Vagina (tissue), 2 donors: ENCODE data around the gene CYP46A1. TPM values are rescaled to one million over a fixed set of nuclear protein-coding genes. Genes with fewer than 3 reads are reported as not detected.
"Not testable (repeated sequence)": the region's sequence is repeated elsewhere in the genome, so short reads cannot be mapped to it uniquely, and the experiment has no call there.

Source experiments
- DNase-seq, 2 donors: peaks; one replicate each; pipeline ENCODE4 v3.0.0-alpha.2; 2017; ENCODE audit errors: extremely low spot score in 2 of 2
- H3K27ac ChIP-seq: fragments of 200-600 bp; sonication (generic); one replicate; pipeline ENCODE4 v1.5.1; 2019
- H3K27me3 ChIP-seq: fragments of 200-600 bp; sonication (generic); one replicate; pipeline ENCODE4 v1.5.1; 2019
- H3K36me3 ChIP-seq, 2 donors: fragments of 200-600 bp; sonication (generic); one replicate each; pipeline ENCODE4 v1.5.1; 2017 to 2019
- H3K4me1 ChIP-seq: fragments of 200-600 bp; sonication (generic); one replicate; pipeline ENCODE4 v1.5.1; 2019
- H3K4me3 ChIP-seq, 2 donors: fragments of 200-600 bp; sonication (generic); 1 replicate in 1 of 2; 2 replicates in 1 of 2; pipeline ENCODE4 v1.5.1; 2016 to 2019
- H3K9me3 ChIP-seq: fragments of 200-600 bp; sonication (generic); one replicate; pipeline ENCODE4 v1.5.1; 2019
- POLR2A ChIP-seq, 2 donors: fragments of 450-650 bp; IDR thresholded peaks; one replicate each; pipeline ENCODE4 v1.6.1; 2017; ENCODE audit warnings: antibody characterized with exemption in 2 of 2, mild to moderate bottlenecking in 2 of 2, moderate library complexity in 2 of 2
- POLR2AphosphoS5 ChIP-seq, 2 donors: sonication (generic); formaldehyde crosslinking; IDR thresholded peaks; one replicate each; pipeline ENCODE4 v1.9.0; 2017; ENCODE audit warnings: antibody characterized with exemption in 2 of 2, mild to moderate bottlenecking in 2 of 2, low read depth in 1 of 2; ENCODE audit not compliant: insufficient read depth in 1 of 2
- intact Hi-C: fragments of 100-400 bp; cut with DNase I; formaldehyde crosslinking; loops from one replicate; pipeline ENCODE4 v1.15.1; 2023
- total RNA-seq: library from RNA; depleted of rRNA; stranded (reverse); fragments of >200 nt; gene quantifications from one replicate; pipeline ENCODE4 v1.2.3, GENCODE V29; 2016
- TF ChIP-seq, protein P1 (sequence below), 3 experiments: fragments of 450-650 bp in 2 of 3; fragments of 200-600 bp in 1 of 3; sonication (generic) in 1 of 3; IDR thresholded peaks; one replicate each; pipeline ENCODE4 v1.5.1; 2017 to 2019; ENCODE audit warnings: antibody characterized with exemption in 3 of 3, mild to moderate bottlenecking in 2 of 3, moderate library complexity in 2 of 3

CYP46A1 gene
- total RNA-seq, 1 donor from 2014 or later = 1.2 TPM

DNA sequence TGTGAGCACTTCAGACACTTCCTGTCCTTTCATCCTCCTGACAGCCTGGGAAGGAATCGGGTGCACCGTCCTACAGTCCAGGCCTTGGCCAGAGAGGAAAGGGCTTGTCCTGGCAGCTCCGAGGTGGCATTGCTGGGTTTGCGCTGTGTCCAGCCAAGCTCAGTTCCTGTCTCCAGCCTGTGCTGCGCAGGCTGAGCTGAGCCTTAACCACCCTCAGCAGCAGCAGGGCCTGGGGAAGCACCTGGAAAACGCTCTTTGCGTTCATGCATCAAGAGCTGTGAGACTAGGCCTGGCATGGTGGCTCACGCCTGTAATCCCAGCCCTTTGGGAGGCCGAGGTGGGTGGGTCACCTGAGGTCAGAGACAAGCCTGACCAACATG, 75.4 kb downstream of the CYP46A1 start:
- Histone ChIP-seq H3K27me3 (no peaks in the 10 kb centered on the region), H3K27ac (peak overlapping the region; percentile 89), H3K4me1 (peaks cover 49% of the 10 kb centered on the region), H3K36me3 (no peaks in the 10 kb centered on the region), H3K4me3 (no peak overlapping the region), H3K9me3 (no peaks in the 10 kb centered on the region)
- TF ChIP-seq POLR2AphosphoS5 (IDR thresholded peaks at IDR 0.05; ENCODE audit: insufficient read depth in 1 of 2, low read depth in 1 of 2) (no peak), POLR2A (IDR thresholded peaks at IDR 0.05) (no peak)
- TF ChIP-seq, protein P1, sequence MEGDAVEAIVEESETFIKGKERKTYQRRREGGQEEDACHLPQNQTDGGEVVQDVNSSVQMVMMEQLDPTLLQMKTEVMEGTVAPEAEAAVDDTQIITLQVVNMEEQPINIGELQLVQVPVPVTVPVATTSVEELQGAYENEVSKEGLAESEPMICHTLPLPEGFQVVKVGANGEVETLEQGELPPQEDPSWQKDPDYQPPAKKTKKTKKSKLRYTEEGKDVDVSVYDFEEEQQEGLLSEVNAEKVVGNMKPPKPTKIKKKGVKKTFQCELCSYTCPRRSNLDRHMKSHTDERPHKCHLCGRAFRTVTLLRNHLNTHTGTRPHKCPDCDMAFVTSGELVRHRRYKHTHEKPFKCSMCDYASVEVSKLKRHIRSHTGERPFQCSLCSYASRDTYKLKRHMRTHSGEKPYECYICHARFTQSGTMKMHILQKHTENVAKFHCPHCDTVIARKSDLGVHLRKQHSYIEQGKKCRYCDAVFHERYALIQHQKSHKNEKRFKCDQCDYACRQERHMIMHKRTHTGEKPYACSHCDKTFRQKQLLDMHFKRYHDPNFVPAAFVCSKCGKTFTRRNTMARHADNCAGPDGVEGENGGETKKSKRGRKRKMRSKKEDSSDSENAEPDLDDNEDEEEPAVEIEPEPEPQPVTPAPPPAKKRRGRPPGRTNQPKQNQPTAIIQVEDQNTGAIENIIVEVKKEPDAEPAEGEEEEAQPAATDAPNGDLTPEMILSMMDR (IDR thresholded peaks at IDR 0.05) = no peak
- DNase-seq = no peak
- intact Hi-C loops = no loop called here

- Histone ChIP-seq H3K4me3 (no peak overlapping the region), H3K27me3 (no peaks in the 10 kb centered on the region), H3K9me3 (no peaks in the 10 kb centered on the region), H3K4me1 (peaks cover 36% of the 10 kb centered on the region), H3K36me3 (no peaks in the 10 kb centered on the region), H3K27ac (no peak overlapping the region)
- DNase-seq = no peak
- TF ChIP-seq POLR2AphosphoS5 (IDR thresholded peaks at IDR 0.05; ENCODE audit: insufficient read depth in 1 of 2, low read depth in 1 of 2) (no peak), POLR2A (IDR thresholded peaks at IDR 0.05) (no peak)
- TF ChIP-seq, protein P1 (IDR thresholded peaks at IDR 0.05) = no peak
- intact Hi-C loops = no loop called here
These were observed 76.7 kb downstream of the CYP46A1 start for GRCh38 chr14:99760817-99761216.

DNA sequence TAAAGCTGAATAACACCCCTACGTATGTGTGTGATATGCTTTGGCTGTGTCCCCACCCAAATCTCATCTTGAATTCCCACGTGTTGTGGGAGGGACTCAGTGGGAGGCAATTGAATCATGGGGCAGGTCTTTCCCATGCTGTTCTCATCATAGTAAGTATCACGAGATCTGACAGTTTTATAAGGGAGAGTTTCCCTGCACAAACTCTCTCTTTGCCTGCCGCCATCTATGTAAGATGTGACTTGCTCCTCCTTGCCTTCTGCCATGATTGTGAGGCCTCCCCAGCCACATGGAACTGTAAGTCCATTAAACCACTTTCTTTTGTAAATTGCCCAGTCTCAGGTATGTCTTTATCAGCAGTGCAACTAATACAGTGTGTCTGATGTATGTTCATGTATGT, 78.8 kb downstream of the CYP46A1 start:
- DNase-seq, H3K36me3 ChIP-seq, H3K27ac ChIP-seq, intact Hi-C loops, H3K4me3 ChIP-seq, H3K27me3 ChIP-seq, H3K9me3 ChIP-seq: not testable (repeated sequence)
- peaks cover 21% of the 10 kb centered on the region for H3K4me1 ChIP-seq

DNA sequence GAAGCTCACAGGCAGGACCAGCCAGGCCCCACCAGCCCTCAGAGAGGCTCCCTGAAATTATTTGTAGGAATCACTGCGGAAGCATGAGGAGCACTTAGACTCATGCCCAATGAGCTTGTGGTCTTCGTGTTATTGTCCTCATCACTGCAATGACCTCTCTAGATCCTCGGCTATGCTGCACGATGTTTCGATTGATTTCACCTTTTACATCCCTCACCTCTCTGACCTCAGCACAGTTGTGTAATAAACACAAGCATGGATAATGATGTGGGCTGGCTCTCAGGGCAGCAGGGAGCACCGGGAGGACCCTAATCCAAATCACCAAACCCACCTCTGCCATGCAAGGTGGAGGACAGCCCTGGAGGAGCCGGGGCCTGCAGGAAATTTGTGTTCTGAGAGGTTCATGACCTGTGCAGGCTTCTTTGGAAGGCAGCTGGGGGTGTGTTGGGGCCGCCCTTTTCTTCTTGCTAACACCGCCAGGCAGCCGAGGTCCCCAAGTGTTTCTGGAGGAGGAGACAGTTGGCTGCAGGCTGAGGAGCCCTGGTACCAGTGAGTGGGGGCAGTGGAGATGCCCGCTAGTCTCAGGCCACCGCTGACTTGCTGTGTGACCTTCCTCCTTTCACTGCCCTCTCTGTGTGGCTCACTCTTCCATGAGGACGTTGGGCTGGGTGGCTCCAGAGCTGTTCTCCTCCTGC, 79.6 kb downstream of the CYP46A1 start:
- Histone ChIP-seq H3K4me1 (peaks cover 14% of the 10 kb centered on the region), H3K36me3 (no peaks in the 10 kb centered on the region), H3K4me3 (no peak overlapping the region), H3K27me3 (no peaks in the 10 kb centered on the region), H3K9me3 (no peaks in the 10 kb centered on the region), H3K27ac (no peak overlapping the region)
- DNase-seq = no peak
- intact Hi-C loops = no loop called here
- no peak for TF ChIP-seq POLR2A (IDR thresholded peaks at IDR 0.05)
- no peak for TF ChIP-seq POLR2AphosphoS5 (IDR thresholded peaks at IDR 0.05; ENCODE audit: insufficient read depth in 1 of 2, low read depth in 1 of 2)
- TF ChIP-seq, protein P1 (IDR thresholded peaks at IDR 0.05) = no peak

- no peak overlapping the region for H3K27ac ChIP-seq
- H3K4me1 ChIP-seq = peaks cover 8% of the 10 kb centered on the region
These were observed 80.2 kb downstream of the CYP46A1 start for GRCh38 chr14:99764222-99764706.

More at GRCh38 chr14:99764222-99764706, 80.2 kb downstream of the CYP46A1 start:
- no peaks in the 10 kb centered on the region for H3K36me3 ChIP-seq
- no peaks in the 10 kb centered on the region for H3K9me3 ChIP-seq
- H3K27me3 ChIP-seq = no peaks in the 10 kb centered on the region
- TF ChIP-seq POLR2A (IDR thresholded peaks at IDR 0.05) (no peak), POLR2AphosphoS5 (IDR thresholded peaks at IDR 0.05; ENCODE audit: insufficient read depth in 1 of 2, low read depth in 1 of 2) (no peak)
- TF ChIP-seq, protein P1 (IDR thresholded peaks at IDR 0.05) = no peak
- DNase-seq = no peak
- H3K4me3 ChIP-seq = no peak overlapping the region
- intact Hi-C loops = no loop called here
